Kidney (tissue), 14 donors: Measurements from ENCODE around the gene PKD1L1. TPM values are rescaled to one million over a fixed set of nuclear protein-coding genes. Genes with fewer than 3 reads are reported as not detected.

ENCODE experiments used
- DNase-seq, 5 donors: peaks; one replicate each; pipeline ENCODE4 v3.0.0-alpha.2; 2013 to 2020
- FAIRE-seq: peaks from 2 replicates; lab custom pipeline; 2012; peaks lifted over from hg19 to GRCh38; lab: Jason Lieb, UNC
- H3K27ac ChIP-seq, 2 donors: one replicate each; pipeline ENCODE4 v1.7.0; 2013; ENCODE audit warnings: low read depth in 2 of 2, low read length in 2 of 2, inconsistent platforms in 1 of 2
- H3K27me3 ChIP-seq: one replicate; pipeline ENCODE4 v1.7.1; 2013; ENCODE audit warnings: low read length, inconsistent platforms; ENCODE audit not compliant: control insufficient read depth, insufficient read depth
- H3K36me3 ChIP-seq, 3 donors: one replicate each; pipeline versions ENCODE4 v1.7.0 to v1.7.1; 2013; ENCODE audit warnings: low read length in 3 of 3, control low read depth in 1 of 3, inconsistent platforms in 1 of 3; ENCODE audit not compliant: insufficient read depth in 3 of 3, control insufficient read depth in 2 of 3
- H3K4me1 ChIP-seq, 3 donors: one replicate each; pipeline versions ENCODE4 v1.7.0 to v1.7.1; 2013; ENCODE audit warnings: low read length in 3 of 3, inconsistent platforms in 1 of 3, low read depth in 1 of 3; ENCODE audit not compliant: control insufficient read depth in 2 of 3, insufficient read depth in 2 of 3
- H3K4me3 ChIP-seq, 3 donors: one replicate each; pipeline versions ENCODE4 v1.7.0 to v1.8.1; 2013; ENCODE audit warnings: low read length in 3 of 3, control low read depth in 1 of 3, inconsistent platforms in 1 of 3
- H3K9ac ChIP-seq, 3 donors: one replicate each; pipeline versions ENCODE4 v1.7.0 to v1.7.1; 2013; ENCODE audit warnings: low read length in 3 of 3, control low read depth in 1 of 3, inconsistent platforms in 1 of 3
- H3K9me3 ChIP-seq, 3 donors: one replicate each; pipeline versions ENCODE4 v1.7.0 to v1.7.1; 2013; ENCODE audit warnings: low read length in 3 of 3, control low read depth in 1 of 3, inconsistent platforms in 1 of 3; ENCODE audit not compliant: control insufficient read depth in 2 of 3, insufficient read depth in 1 of 3
- intact Hi-C: fragments of 100-400 bp; cut with DNase I; formaldehyde crosslinking; loops from one replicate; pipeline ENCODE4 v1.11.1; 2022
- polyA plus RNA-seq: library from polyadenylated mRNA; stranded (reverse); fragments of 350-450 nt; fragmentation: Illumina TruSeq; extraction: RNeasy Lipid Tissue Mini Kit (QIAGEN cat#74804); gene quantifications from one replicate; pipeline ENCODE4 v1.2.3, GENCODE V29; 2014; ENCODE audit warnings: low read depth, low replicate concordance; ENCODE audit not compliant: insufficient read depth
- total RNA-seq: library from RNA; stranded (reverse); fragmentation: NEBNext Ultra II Directional; extraction: Animal tissue kit (Norgen Biotek cat#: 25700); gene quantifications from one replicate; pipeline ENCODE4 v1.2.1, GENCODE V29; 2021
- TF ChIP-seq, protein P1 (sequence below): IDR thresholded peaks from 3 replicates; pipeline ENCODE4 v1.5.1; 2012; ENCODE audit warnings: mild to moderate bottlenecking, moderate library complexity, borderline replicate concordance; ENCODE audit not compliant: insufficient read depth; ENCODE audit errors: extremely low read depth
- donor health status: control.
- donor health status: control.
- donor health status: control.
- donor health status: control.
- donor health status: control.
- donor health status: DM: yes; HTN: yes; CAD: no.
- donor health status: Normal renal cell carcinoma (clear cell type).

The PKD1L1 gene
- total and polyA plus RNA-seq, 2 donors from 2014 or later = 0.32 to 0.82 TPM

DNA sequence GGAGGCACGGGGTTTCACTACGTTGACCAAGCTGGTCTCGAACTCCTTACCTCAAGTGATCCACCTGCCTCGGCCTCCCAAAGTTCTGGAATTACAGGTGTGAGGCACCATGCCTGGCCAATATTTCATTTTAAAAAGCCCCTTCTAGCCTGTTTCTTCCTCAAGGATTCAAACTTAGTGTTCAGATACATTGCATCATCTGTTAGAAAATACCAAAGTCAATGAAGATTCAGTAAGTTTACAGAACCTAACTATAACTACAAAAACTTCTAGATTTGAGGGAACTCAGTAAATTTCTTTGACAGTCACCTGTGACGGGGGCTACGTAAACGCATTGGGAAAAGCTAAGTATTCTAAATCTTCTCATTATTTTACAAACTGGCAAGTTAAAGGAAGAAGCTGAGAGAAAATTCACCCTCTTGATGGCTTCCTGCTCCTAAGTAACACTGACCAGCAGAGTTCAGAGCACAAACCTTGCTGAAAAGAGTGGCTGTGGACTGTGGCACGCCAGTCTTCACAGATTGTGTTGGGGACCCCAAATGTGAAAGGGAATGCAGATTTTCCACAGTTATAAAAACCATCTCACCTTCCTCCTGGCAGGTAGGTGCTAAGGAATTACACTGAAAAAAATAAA, 162.2 kb downstream of the PKD1L1 start:
- intact Hi-C loops = no loop called here
- no peaks in the 10 kb centered on the region for H3K27me3 ChIP-seq
- no peak overlapping the region for H3K27ac ChIP-seq
- no peak overlapping the region for H3K4me3 ChIP-seq
- FAIRE-seq (no peak), DNase-seq (no peak)
- peaks cover 0 to 2% (median 0%) of the 10 kb centered on the region in 3 donors for H3K4me1 ChIP-seq
- H3K9ac ChIP-seq = no peak overlapping the region
- H3K36me3 ChIP-seq = no peaks in the 10 kb centered on the region
- H3K9me3 ChIP-seq = no peaks in the 10 kb centered on the region
- TF ChIP-seq, protein P1, sequence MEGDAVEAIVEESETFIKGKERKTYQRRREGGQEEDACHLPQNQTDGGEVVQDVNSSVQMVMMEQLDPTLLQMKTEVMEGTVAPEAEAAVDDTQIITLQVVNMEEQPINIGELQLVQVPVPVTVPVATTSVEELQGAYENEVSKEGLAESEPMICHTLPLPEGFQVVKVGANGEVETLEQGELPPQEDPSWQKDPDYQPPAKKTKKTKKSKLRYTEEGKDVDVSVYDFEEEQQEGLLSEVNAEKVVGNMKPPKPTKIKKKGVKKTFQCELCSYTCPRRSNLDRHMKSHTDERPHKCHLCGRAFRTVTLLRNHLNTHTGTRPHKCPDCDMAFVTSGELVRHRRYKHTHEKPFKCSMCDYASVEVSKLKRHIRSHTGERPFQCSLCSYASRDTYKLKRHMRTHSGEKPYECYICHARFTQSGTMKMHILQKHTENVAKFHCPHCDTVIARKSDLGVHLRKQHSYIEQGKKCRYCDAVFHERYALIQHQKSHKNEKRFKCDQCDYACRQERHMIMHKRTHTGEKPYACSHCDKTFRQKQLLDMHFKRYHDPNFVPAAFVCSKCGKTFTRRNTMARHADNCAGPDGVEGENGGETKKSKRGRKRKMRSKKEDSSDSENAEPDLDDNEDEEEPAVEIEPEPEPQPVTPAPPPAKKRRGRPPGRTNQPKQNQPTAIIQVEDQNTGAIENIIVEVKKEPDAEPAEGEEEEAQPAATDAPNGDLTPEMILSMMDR = no peak

DNA sequence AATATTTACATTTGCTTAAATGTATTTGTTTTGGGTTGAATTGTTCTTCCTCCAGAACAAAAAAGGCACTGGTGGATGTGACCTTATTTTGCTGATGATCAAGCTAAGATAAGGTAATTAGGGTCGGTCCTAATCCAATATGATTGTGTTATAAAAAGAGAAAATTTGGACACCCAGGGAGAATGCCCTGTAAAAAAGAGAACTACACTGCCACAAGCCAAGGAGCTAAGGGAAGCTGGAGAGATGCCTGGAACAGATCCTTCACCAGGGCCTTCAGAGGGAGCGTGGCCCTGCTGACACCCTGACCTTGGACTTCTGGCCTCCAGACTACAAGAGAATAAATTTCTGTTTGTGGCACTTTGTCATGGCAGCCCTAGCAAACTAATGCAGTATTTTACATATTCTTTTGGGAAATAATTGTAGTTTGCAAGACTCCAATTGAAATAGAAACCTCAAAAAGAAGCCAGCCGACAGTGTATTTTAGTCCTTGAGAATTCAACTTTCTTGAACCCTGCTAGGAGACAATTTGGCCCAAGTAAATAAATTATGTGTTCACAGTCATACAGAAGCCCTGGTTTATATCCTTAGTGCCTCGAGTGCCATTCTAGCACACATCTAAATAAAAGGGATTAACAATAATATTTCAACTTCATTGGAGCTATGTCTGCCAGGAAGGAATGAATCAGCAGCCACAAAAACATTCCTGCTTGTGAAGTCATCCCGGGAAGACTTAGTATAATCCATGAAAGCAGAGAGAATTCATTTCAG, 164.6 kb downstream of the PKD1L1 start:
- intact Hi-C loops = no loop called here
- Histone ChIP-seq H3K9ac (no peak overlapping the region), H3K27me3 (no peaks in the 10 kb centered on the region), H3K36me3 (no peaks in the 10 kb centered on the region), H3K9me3 (no peaks in the 10 kb centered on the region), H3K4me3 (no peak overlapping the region), H3K27ac (no peak overlapping the region), H3K4me1 (peaks cover 0 to 2% (median 0%) of the 10 kb centered on the region in 3 donors)
- DNase-seq (peak in 2 of 5 donors; percentile 68 to 86), FAIRE-seq (no peak)
- TF ChIP-seq, protein P1 = no peak

DNA sequence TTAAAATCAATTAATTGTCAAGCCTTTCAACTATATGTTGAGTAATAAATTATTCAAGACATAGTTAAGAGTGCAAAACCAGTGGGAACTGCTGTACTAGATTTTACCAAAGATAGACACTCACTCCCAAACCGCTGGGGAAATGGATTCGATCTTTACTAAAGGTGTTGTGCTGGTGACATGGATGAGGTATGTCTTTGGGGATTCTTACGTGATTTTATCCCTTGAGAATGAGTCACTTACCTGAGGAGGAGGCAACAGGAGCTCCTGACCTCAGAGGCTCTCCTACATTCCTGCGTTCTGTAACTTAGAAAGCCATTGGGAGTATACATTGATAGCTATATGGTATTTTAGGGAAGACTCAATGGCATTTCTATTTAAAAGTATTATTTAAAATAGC, 165.5 kb downstream of the PKD1L1 start:
- no peak for FAIRE-seq

More for the DNA sequence above, 165.5 kb downstream of the PKD1L1 start:
- intact Hi-C loops = no loop called here
- no peaks in the 10 kb centered on the region for H3K36me3 ChIP-seq
- no peak for DNase-seq
- peaks cover 0 to 2% (median 0%) of the 10 kb centered on the region in 3 donors for H3K4me1 ChIP-seq
- H3K27ac ChIP-seq = no peak overlapping the region
- TF ChIP-seq, protein P1 = no peak
- no peaks in the 10 kb centered on the region for H3K27me3 ChIP-seq
- no peak overlapping the region for H3K9ac ChIP-seq
- H3K4me3 ChIP-seq = no peak overlapping the region
- H3K9me3 ChIP-seq = no peaks in the 10 kb centered on the region
